HG02610 (cell line): ENCODE data around the gene LATS2.

ENCODE experiments used
- ATAC-seq: cut with Tn5 transposase; IDR thresholded peaks from one replicate; pipeline ENCODE4 v1.9.1; 2021; ENCODE audit warnings: mild to moderate bottlenecking, moderate library complexity; ENCODE audit not compliant: unreplicated experiment

The LATS2 gene

DNA sequence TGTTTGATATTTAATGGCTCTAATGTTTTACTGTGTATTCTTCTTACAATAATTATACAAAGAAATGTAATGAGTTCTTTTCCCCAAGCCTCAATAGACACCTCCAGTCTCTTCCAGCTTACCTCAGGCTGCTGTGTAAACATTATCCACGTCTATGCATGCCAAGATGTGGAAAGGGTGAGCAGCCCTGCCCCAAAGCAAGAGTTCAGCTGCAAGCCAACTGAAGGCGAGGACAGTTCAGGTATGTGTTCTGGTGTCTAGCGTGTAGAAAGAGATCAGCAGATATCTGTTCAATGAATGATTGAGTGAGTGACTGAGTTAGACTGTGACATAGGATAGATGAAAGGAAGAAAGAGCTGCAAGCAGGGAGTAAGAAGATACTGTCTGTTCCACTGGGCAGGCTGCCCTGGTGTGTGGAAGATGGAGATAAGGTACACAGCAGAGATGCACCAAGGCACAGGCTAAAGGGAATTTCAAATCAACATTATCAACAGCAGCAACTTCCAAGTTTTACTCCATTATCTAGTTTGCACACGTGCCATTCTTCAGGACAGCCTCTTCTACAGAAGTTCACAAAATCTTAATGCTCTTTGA lies 66.0 kb downstream of the LATS2 start:
- ATAC-seq = no peak

DNA sequence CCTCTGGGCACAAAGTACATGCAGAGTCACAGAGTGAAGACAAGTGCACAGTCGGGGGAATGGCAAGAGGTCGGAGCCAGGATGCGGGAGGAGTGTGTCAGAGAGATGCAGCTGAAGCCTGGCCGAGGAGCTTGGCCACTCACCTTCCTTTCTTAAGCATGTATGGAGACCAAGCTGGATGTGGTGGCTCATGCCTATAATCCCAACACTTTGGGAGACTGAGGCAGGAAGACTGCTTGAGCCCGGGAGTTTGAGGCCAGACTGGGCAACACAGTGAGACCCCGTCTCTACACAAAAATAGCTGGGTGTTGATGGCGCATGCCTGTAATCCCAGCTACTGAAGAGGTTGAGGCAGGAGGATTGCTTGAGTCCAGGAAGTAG lies 67.0 kb downstream of the LATS2 start:
- ATAC-seq = no peak

DNA sequence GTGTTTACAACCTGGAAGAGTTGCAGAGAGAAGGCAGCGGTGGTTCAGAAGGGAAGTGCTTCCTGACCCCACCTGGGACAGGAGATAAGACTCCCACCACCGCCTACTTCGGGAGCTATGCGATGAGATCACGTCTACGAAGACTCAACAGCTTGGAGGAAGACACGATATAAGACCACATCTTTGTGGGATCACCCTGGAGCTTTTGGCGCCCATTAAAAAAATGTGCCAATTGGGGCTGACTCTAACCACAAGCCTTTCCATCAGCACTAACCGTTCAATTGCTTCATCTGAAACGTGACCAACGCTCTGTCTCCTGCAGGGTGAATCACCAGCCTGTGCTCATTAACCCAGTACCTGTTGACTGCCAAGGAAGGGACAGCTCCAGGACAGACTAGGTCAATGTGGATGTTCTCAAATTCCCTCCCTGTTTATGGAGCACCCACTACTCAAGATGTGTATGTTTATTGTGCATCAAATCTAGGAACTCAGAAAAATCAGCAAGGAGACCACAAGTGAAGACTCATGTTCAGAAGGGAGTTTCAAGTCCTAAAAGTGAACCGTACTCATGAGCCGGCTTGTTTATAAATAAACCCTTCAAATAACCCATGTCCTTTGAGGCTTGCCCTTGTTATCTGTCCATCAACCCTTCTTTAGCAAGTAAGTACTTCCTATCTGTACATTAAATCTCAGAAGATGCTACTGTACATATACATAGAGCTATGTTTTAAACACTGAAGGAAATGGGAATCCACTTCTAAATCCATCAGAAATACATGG lies 67.5 kb downstream of the LATS2 start:
- no peak for ATAC-seq

DNA sequence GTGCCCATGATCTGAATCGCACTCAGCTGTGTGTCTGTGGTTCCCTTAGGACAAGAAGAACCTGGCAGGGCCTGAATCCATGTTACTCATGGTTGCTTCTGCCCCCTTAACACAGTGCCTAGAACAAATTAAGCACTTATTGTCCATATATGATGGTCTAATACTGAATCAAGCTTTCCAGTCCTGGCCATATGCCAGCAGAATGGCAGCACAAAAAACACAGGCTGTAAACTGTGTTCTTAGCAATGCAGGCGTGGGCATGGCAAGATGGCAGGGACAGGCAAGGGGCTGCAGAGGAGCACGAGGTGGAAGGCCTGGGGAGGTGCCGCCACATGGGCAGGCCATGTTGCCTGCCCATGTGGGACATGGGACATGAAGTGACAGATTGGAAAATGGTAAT lies 68.2 kb downstream of the LATS2 start:
- ATAC-seq = no peak

DNA sequence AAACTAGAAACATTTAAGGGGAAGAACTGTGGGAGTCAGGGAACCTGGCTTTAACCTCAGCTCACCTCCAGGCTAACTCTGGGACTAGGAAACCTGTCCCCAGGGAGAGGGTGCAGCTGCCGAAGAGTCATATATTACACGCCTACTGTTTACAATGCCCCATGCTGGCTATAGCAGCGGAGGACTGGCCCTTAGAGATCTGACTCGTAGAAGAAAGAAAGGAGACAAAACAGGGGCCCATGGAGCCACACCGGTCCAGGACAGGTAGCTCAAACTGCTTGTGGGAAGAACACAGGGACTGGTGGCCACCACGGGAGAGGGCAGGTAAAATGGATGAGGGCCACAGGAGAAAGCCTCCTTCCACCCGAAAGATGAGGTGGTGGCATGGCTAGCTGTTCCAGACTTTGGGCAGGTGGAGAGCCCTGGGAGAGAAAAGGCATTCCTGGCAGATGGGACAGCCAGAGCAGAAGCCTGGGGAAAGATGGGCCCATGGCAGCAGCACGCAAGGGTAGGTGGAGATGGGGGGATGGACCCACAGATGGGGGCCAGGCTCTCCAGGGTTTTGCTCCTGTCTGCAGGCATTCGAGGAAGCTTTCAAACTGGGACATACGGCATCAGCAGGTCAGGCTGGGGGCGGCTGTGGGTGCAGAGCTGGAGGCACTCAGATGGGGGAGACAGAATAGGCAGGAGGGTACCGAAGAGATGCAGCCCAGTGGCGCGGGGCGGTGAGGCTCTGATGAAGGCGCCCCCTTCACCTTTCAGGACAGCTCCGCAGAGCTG lies 69.5 kb downstream of the LATS2 start:
- ATAC-seq = no peak

DNA sequence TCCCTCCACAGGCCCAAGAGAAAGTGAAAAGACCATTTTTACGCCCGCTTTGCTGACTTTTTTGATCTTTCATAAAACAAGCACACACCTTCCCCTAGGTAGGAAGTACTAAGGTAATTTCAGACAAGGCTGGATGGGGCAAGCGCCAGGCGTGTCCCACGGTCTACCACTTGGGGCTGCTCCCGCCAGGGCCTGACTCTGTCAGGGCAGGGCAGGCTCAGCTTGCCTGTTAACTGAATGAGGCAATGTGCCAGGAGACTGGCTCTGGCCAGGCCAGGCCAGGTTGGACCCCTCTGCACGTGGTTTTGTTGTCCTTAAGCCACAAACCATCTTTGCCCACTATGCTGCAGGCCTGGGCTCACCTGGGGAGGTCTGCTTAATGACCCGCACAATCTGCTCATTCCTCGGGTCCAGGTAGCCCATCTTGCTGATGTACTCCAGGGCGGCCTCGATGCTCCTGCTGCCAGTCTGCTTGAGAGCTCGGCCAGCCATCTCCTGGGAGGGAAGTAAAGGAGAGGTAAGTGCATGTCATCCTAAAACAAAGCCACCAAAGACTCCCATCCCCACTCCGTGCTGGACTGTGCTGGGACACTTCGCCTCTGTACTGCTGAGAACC lies 70.4 kb downstream of the LATS2 start:
- ATAC-seq = no peak

DNA sequence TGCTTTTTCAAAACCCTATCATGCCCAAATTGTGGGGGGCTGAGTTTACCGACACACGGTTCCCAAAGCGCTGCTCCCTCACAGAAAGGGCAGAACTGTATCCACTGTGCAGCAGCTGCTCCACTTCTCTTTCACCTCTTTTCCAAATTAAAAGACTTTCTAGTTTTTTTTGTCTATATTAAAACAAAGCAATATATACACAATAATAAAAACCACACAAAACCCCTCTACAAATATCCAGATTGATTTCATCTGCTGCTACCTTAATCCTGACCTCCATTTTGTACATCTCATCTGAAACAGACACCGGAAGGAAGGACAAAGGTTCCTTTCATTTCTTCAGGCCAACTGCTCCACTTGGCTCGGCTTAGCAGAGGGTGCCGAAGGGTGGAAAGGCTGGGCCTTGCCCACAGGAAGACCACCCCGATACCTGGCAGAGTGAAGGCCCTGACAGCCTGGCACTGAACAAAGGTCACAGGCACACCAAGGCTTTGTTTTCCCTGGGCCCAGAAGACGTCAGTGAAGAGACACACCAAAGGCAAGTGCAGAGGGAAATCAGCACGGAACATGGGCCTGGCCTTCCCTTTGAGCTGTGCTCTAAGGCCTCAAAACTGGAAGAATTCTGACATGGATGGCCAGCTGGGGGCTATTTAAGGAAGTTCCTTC lies 71.6 kb downstream of the LATS2 start:
- ATAC-seq = no peak

GRCh38 chr13:20988909-20989655 lies 72.3 kb downstream of the LATS2 start:
- ATAC-seq = no peak

GRCh38 chr13:20988033-20988908 lies 73.1 kb downstream of the LATS2 start:
- ATAC-seq = no peak

DNA sequence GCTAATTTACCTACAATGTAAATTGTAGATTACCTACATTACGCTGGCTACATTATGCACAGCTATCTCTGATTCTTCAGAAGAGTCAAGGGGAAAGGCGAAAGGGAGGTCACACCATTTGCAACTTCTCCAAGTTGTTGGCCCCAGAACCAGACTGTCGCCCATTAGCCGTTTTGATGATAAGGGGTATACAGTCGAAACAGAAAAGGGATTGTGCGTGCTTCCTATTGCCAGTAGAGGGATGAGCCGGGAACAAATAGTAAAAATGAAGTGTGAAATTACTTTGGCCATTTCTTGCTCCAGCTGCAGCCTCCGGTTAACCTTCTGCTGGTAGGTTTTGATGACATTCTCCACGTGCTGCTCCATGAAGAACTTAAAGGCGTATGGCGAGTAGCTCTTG lies 73.8 kb downstream of the LATS2 start:
- ATAC-seq = no peak

DNA sequence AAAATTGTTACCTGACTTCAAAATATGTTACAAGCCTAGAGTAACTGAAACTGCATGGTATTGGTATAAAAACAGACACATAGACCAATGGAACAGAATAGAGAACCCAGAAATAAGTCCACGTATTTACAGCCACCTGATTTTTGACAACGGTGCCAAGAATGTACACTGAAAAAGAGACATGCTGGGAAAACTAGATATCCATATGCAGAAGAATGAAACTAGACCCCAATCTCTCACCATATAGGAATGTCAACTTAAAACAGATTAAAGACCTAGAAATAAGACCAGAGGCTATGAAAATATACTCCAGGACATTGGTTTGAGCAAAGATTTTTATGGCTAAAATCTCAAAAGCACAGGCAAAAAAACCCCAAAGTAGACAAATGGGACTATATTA lies 76.5 kb downstream of the LATS2 start:
- no peak for ATAC-seq

DNA sequence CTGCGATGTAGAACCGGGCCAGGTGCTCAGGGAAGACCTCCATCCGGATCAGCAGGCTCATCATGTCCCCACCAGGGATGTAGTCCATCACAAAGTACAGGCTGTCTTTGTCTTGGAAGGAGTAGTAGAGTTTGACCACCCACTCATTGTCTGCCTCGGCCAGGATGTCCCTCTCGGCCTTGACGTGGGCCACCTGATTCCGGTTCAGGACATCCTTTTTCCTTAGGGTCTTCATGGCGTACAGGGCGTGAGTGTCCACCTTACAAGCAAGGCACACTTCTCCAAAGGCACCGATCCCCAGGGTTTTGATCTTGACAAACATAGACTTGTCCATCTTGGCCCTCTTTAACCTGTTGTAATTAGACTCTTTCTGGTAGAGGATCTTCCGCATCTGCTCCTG lies 78.0 kb downstream of the LATS2 start:
- ATAC-seq = no peak

DNA sequence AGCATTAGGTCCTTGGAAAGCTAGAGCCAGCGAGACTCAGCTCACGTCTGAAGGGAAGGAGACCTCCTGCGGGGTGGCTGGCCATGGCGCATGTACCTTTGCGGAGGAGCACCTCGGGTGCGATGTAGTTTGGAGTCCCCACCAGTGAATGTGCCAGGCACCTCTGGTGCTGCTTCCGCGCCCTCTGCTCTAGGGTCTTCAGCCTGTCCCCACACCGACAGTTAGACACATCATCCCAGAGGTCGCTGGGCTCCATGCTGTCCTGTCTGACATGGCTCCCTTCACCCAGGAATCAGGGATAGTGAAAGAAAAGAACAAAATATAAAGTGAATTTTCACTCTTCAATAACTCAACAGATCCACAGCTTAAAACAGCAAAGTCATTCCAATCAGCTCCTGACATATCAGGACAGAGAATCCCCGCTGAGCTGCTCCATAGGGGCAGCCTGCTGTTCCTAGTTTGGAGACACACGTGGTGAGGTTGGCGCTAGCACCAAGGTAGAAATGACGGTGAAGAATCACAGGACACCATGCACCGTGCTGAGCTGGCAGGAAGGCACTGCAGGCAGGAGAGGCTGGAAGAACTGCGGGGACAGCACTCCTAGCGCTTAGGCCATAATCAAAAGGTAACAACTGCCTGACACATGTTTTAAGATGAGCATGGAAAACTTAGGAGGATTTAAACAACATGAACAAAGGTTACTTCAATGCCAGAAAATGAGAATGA lies 79.9 kb downstream of the LATS2 start:
- no peak for ATAC-seq

GRCh38 chr13:20980899-20981298 lies 80.5 kb downstream of the LATS2 start:
- no peak for ATAC-seq

DNA sequence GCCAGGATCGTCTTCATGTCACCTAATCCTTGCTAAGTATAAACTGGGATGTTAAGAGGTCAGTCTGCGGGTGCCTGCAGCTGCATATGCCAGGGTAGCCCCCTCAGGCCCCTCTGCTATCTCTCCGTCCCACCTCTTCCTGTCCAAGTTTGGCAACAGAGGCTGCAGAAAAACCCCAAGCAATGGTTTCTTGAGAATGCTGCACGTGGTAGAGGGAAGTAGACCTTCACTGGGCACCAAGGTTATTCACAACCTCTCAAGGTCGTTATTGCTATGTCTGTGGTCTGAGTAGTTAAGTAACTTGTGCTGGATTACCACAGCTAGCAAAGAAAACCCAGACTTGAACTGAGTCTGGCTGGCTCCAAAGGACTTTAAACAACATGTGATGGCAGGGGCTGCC lies 81.0 kb downstream of the LATS2 start:
- no peak for ATAC-seq

DNA sequence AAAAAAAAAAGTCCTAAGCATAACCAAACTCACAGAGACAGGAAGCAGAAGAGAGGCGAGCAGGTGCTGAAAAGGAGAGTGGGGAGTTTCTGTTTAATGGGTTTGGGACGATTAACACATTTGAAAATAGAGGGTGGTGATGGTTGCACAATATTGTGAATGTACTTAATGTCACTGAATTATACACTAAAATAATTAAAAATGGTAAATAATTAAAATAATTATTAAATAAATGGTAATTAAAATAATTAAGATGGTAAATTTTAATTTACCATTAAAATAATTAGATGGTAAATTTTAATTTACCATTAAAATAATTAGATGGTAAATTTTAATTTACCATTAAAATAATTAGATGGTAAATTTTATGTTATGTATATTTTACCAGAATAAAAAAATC lies 84.0 kb downstream of the LATS2 start:
- ATAC-seq = no peak

GRCh38 chr13:20974981-20975585 lies 86.3 kb downstream of the LATS2 start:
- no peak for ATAC-seq

- ATAC-seq = no peak
Measured at GRCh38 chr13:20973886-20974425, 87.4 kb downstream of the LATS2 start.
